T-helper 2 cell (primary cell): Measurements from ENCODE around the gene FBF1.
"Not testable (repeated sequence)": the region's sequence is repeated elsewhere in the genome, so short reads cannot be mapped to it uniquely, and the experiment has no call there.

Source experiments
- DNase-seq, 5 experiments: peaks; one replicate each; pipeline versions ENCODE4 v3.0.0 to v3.0.0-alpha.2; 2012 to 2022

The FBF1 gene

GRCh38 chr17:75894049-75894733 lies 46.7 kb downstream of the FBF1 start:
- DNase-seq, result no peak

- DNase-seq, result no peak
These were observed 47.4 kb downstream of the FBF1 start for GRCh38 chr17:75893305-75894048.

- no peak for DNase-seq
These were observed 48.2 kb downstream of the FBF1 start for GRCh38 chr17:75892556-75893224.

- DNase-seq, result no peak
These were observed 49.0 kb downstream of the FBF1 start for GRCh38 chr17:75891605-75892555.

- no peak for DNase-seq
These were observed 49.7 kb downstream of the FBF1 start for GRCh38 chr17:75891022-75891604.

- DNase-seq, result no peak
These were observed 51.4 kb downstream of the FBF1 start for GRCh38 chr17:75889454-75889853.

DNA sequence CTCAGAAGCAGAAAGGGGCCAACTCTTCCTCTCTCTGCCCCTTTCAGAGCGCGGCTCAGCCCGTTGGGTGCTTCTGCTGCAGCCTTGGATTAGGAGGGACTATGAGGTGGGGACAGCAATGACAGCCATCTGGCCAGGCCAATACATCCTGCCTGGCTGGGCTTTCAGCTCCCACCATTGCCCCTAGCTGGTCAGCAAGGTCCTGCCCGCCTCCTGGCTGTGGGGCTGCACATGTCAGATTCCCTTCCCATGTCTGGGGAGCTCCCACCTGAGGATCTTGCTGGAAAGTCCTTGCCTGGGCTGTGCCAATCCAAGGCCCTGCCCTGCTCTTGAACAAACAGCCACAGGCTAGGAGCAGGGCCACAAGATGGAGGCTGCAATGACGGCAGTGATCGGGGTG lies 52.4 kb downstream of the FBF1 start:
- DNase-seq, result no peak

- not testable (repeated sequence) for DNase-seq
These were observed 55.0 kb downstream of the FBF1 start for GRCh38 chr17:75885860-75886259.

DNA sequence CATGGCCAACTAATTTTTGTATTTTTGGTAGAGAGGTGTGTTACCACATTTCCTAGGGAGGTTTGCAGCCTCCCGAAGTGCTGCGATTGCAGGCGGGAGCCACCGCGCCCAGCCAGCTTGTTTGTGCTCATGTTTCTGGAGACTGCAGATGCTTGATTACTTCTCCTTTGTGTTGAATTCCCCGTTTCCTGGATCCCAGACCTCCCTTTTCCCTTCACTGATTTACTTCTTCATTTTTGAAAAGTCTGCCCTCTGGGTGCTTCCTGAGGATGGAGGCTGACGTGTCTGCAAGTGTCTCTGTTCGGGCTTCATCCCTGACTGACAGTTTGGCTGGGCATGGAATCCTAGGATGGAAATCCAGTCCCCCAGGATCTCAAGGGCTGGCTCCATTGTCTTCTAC lies 55.4 kb downstream of the FBF1 start:
- no peak for DNase-seq

DNA sequence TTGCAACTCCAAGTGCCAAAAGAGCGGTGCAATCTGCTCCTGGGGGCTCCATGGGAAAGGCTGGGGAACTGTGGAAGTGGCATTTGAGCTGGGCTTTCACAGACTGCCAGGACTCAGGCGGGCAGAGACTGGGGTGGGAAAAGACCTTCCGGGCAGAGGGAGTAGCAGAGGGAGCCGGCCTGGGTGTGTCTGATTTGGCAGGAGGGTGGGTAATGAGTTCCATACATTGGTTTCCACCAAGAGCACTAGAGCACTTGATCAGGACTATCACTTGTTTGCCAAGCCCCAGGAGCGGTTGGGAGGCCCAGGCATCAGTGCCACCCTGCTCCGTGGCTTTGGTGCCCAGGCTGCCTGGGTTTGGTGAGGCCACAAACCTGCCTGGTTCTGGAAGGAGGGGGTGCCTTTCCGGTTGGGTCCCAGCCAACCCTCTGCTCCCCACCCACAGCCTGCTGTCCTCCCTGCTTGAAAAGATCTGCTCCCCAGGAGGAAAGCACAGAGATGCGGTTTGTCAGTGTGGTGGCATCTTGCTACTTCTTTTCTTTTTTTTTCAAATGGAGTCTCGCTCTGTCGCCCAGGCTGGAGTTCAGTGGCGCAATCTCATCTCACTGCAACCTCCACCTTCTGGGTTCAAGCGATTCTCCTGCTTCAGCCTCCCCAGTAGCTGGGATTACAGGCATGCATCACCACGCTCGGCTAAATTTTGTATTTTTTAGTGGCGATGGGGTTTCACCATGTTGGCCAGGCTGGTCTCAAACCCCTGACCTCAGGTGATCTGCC lies 59.0 kb downstream of the FBF1 start:
- peak in 2 of 5 experiments; percentile 41 to 44 for DNase-seq

DNA sequence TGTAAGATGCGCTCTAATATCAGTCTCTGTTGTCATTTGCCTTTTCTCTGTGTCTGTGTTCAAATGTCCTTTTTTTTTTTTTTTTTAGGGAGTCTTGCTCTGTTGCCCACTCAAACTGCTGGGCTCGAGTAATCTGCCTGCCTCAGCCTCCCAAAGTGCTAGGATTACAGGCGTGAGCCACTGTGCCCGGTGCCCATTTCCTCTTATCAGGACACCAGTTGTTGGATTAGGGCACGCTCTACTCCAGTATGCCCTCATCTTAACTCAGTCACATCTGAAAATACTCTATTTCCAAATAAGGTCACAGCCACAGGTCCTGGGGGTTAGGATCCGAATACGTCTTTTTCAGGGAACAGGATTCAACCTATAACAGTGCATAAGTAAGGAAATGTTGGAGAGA lies 60.6 kb downstream of the FBF1 start:
- no peak for DNase-seq

DNA sequence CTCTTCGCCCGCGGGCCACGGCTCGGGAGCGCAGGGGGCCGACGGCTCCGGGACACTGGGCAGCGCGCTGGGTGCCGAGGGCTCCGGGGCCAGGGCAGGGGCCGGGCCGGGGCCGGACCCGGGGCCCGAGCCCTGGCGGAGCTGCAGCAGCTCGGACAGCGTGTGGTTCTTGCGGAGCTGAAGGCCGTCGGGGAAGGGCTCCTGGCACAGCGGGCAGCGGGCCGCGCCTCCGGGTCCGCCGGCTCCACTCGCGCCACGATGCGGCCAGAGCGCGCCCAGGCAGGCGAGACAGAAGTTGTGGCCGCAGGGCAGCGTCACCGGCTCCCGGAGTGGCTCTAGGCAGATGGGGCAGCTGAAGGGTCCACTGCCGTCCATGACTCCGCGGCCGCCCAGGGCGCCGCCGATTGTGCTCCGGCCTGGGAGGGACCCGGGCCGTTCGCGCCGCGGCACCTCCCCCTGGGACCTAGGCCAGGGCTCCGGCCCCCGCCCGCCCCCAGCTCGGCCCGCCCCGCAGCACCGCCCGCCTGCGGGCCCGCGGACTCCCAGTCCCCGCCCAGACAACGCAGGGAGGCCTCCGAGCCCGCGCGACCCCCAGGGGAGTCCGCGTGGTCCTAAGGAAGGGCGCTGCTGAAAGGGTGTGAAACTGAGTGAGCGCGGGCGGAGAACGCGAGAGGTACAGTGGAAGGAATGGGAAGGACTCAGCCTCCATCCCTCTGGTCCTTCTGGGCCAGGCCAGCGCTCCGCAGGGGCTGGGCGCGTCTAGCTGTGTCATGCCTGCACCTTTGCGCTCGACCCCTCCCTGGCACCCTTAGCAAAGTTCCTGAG lies 62.5 kb downstream of the FBF1 start, which contains the start of gene TRIM47:
TRIM47 (minus strand) TSS at position 408 of the 825 bp plus-strand sequence; CDS start at position 375, 33 bp downstream.
- DNase-seq, result no peak

- DNase-seq, result peak; percentile 50 to 82 (median 59)
These were observed 63.1 kb downstream of the FBF1 start for GRCh38 chr17:75877752-75878173.

DNA sequence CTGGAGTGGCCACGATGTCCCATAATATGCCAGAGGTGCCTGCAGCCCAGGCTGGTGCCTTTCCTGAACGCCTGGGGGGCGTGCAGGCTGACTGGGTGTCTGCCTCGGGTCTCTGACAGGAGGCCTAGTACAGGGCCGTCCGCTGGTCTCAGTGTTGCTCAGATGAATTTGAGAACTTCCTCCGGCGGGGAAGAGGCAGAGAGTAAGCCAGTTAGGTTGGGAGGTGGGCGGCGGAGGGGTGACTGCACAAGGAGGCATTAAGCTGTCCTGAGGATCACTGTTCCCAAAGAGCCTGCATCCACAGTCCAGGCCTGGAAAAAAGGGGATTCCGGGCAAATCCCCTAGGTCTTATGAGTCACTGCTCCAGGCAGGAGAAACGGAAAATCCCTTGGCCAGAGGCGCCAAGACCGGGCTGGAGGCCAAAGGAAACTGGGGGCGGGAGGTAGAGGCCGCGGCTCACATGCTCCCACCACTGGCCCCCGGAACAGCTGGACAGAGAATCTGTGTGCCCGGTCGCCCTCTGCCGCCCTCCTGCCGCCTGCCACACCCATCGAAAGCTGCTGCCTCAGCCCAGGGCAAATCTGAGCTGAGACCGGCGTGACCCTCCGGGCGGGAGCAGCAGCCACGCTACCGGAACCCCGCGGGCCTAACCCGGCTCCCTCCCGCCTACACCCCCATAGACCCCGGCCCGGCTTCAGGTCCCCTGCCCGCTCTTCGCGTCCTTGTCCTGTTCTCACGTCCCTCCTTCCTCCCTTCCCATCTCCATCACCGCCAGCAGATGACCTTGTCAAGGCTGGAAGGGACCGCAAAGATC lies 63.7 kb downstream of the FBF1 start:
- peak in 1 of 5 experiments; percentile 29 for DNase-seq

GRCh38 chr17:75876190-75876937 lies 64.5 kb downstream of the FBF1 start:
- peak; percentile 33 to 89 (median 71) for DNase-seq

DNA sequence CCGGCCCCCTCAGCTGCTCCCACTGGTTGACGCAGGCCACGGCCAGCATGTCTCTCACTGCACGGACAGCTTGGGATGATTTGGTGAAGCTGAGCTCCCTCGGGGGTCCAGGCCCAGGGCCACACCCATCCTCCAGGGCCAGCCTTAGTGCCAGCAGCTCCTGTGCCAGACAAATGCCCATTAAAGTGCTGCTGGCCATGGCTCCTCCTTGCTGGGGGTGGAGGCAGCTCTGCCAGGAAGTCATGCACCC lies 65.0 kb downstream of the FBF1 start:
- DNase-seq, result no peak

DNA sequence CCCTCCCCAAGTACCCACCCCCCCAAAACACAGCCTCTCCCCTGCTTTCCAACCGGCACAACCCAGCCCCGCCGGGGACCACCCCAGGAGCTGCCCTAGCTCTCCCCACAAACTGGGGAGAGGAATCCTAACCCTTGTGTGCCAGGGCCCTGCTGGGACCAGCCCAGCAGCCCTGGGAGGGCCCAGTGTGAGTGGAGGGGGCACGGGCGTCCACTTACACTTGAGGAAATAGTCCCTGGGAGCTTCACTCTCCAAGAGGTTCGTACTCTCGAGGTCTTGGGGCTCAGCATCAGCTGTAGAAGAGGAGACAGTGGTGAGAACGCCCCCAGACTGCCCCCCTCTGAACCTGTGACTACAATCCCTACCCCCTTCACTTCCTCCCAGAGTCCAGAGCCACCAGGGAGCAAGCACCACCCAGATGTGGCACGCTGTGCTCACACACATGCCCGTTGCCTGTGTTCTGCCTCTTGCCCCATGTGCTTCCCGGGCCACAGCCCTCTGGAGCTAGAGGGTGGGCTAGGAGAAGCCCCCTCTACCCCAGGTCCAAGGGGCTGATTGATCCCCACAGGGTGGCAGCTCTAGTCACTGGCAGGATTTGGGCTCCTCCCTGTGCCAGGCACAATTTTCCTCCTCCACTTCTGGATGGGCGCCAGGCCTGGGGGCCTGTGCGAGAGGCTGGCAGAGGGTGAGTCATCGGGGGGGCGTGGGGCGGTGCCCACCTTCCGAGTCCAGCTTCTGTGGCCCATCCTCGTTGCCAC lies 65.5 kb downstream of the FBF1 start:
- DNase-seq, result no peak
